HEK293 (cell line): ENCODE measurements around the gene A4GALT.

Source experiments
- CTCF ChIA-PET: fragments of 350-600 bp; formaldehyde crosslinking; extraction: SDS; loops from one replicate; lab custom pipeline; 2021; ENCODE audit warnings: antibody characterized with exemption; lab: Yijun Ruan, JAX
- POLR2A ChIA-PET: fragments of 300-600 bp; formaldehyde crosslinking; extraction: SDS; loops from one replicate; lab custom pipeline; 2020; ENCODE audit warnings: antibody characterized with exemption, inconsistent platforms; lab: Yijun Ruan, JAX
- H3K27ac ChIP-seq: fragments of 200-500 bp; sonication (Bioruptor generic); 2 replicates; pipeline ENCODE4 v1.5.1; 2014; ENCODE audit warnings: low read depth, low read length, control low read depth, inconsistent platforms; ENCODE audit errors: extremely low read depth
- H3K36me3 ChIP-seq, 2 experiments: fragments of 200-500 bp in 1 of 2; sonication (Bioruptor generic) in 1 of 2; 1 replicate in 1 of 2; 2 replicates in 1 of 2; pipeline ENCODE4 v1.5.1; 2014 to 2017; ENCODE audit warnings: inconsistent platforms in 2 of 2, low read length in 2 of 2; ENCODE audit not compliant: control insufficient read depth in 2 of 2, insufficient read depth in 1 of 2
- H3K4me1 ChIP-seq: fragments of 200-500 bp; sonication (Bioruptor generic); 2 replicates; pipeline ENCODE4 v1.5.1; 2014; ENCODE audit warnings: mild to moderate bottlenecking, low read length, inconsistent platforms; ENCODE audit not compliant: control insufficient read depth, insufficient read depth
- H3K4me3 ChIP-seq: 2 replicates; pipeline ENCODE4 v1.5.1; 2011; ENCODE audit warnings: low read depth, mild to moderate bottlenecking, control low read depth, low read length, moderate library complexity
- H3K9me3 ChIP-seq: fragments of 200-500 bp; sonication (Bioruptor generic); 2 replicates; pipeline ENCODE4 v1.5.1; 2014; ENCODE audit warnings: low read depth, low read length, inconsistent platforms; ENCODE audit not compliant: control insufficient read depth, insufficient read depth
- BCL11B ChIP-seq: fragments of 450-650 bp; formaldehyde crosslinking; IDR thresholded peaks from 2 replicates; pipeline ENCODE4 v1.5.1; 2016; ENCODE audit warnings: low read depth, missing biosample characterization, missing genetic modification characterization
- GLIS1 ChIP-seq: fragments of 450-650 bp; formaldehyde crosslinking; IDR thresholded peaks from 2 replicates; pipeline ENCODE4 v1.5.1; 2016; ENCODE audit warnings: missing biosample characterization, missing genetic modification characterization
- MYNN ChIP-seq: fragments of 450-650 bp; formaldehyde crosslinking; IDR thresholded peaks from 2 replicates; pipeline ENCODE4 v1.5.1; 2016; ENCODE audit warnings: missing biosample characterization, missing genetic modification characterization, borderline replicate concordance
- PATZ1 ChIP-seq: fragments of 450-650 bp; formaldehyde crosslinking; IDR thresholded peaks from 2 replicates; pipeline ENCODE4 v1.5.1; 2016; ENCODE audit warnings: missing biosample characterization, missing genetic modification characterization
- PBX3 ChIP-seq: sonication (generic); formaldehyde crosslinking; IDR thresholded peaks from 2 replicates; pipeline ENCODE4 v1.8.1; 2022; ENCODE audit warnings: mild to moderate bottlenecking, moderate library complexity, missing genetic modification reagents
- REPIN1 ChIP-seq: fragments of 450-650 bp; formaldehyde crosslinking; IDR thresholded peaks from 2 replicates; pipeline ENCODE4 v1.5.1; 2017; ENCODE audit warnings: missing biosample characterization, missing genetic modification characterization, low read depth
- SP3 ChIP-seq: fragments of 450-650 bp; formaldehyde crosslinking; IDR thresholded peaks from 2 replicates; pipeline ENCODE4 v1.5.1; 2016; ENCODE audit warnings: missing biosample characterization, missing genetic modification characterization
- SP7 ChIP-seq: fragments of 450-650 bp; formaldehyde crosslinking; IDR thresholded peaks from 2 replicates; pipeline ENCODE4 v1.5.1; 2016; ENCODE audit warnings: missing biosample characterization, missing genetic modification characterization
- ZBTB17 ChIP-seq: fragments of 450-650 bp; formaldehyde crosslinking; IDR thresholded peaks from 2 replicates; pipeline ENCODE4 v1.5.1; 2016; ENCODE audit warnings: missing biosample characterization, missing genetic modification characterization
- ZBTB21 ChIP-seq: fragments of 450-650 bp; formaldehyde crosslinking; IDR thresholded peaks from 2 replicates; pipeline ENCODE4 v1.5.1; 2017; ENCODE audit warnings: missing biosample characterization, missing genetic modification characterization
- ZBTB7A ChIP-seq: fragments of 450-650 bp; formaldehyde crosslinking; IDR thresholded peaks from 2 replicates; pipeline ENCODE4 v1.5.1; 2016; ENCODE audit warnings: low read depth, missing biosample characterization, missing genetic modification characterization
- ZBTB8A ChIP-seq: fragments of 450-650 bp; formaldehyde crosslinking; IDR thresholded peaks from 2 replicates; pipeline ENCODE4 v1.5.1; 2016; ENCODE audit warnings: missing biosample characterization, missing genetic modification characterization
- ZFP3 ChIP-seq: fragments of 450-650 bp; formaldehyde crosslinking; IDR thresholded peaks from 2 replicates; pipeline ENCODE4 v1.5.1; 2016; ENCODE audit warnings: low read depth, missing biosample characterization, missing genetic modification characterization
- ZNF138 ChIP-seq: fragments of 450-650 bp; formaldehyde crosslinking; IDR thresholded peaks from 2 replicates; pipeline ENCODE4 v1.5.1; 2016; ENCODE audit warnings: missing biosample characterization, missing genetic modification characterization, borderline replicate concordance
- ZNF266 ChIP-seq: fragments of 450-650 bp; formaldehyde crosslinking; IDR thresholded peaks from 2 replicates; pipeline ENCODE4 v1.5.1; 2016; ENCODE audit warnings: missing biosample characterization, missing genetic modification characterization, low read depth
- ZNF335 ChIP-seq: fragments of 450-650 bp; formaldehyde crosslinking; conservative IDR thresholded peaks from 2 replicates; pipeline ENCODE4 v1.5.1; 2016; ENCODE audit warnings: missing biosample characterization, missing genetic modification characterization
- ZNF366 ChIP-seq: fragments of 450-650 bp; formaldehyde crosslinking; conservative IDR thresholded peaks from 2 replicates; pipeline ENCODE4 v1.5.1; 2016; ENCODE audit warnings: missing biosample characterization, missing genetic modification characterization
- ZNF416 ChIP-seq: fragments of 450-650 bp; formaldehyde crosslinking; IDR thresholded peaks from 2 replicates; pipeline ENCODE4 v1.5.1; 2016; ENCODE audit warnings: missing biosample characterization, missing genetic modification characterization
- ZNF423 ChIP-seq: fragments of 450-650 bp; formaldehyde crosslinking; IDR thresholded peaks from 2 replicates; pipeline ENCODE4 v1.5.1; 2016; ENCODE audit warnings: missing biosample characterization, missing genetic modification characterization
- ZNF510 ChIP-seq: fragments of 450-650 bp; formaldehyde crosslinking; IDR thresholded peaks from 2 replicates; pipeline ENCODE4 v1.5.1; 2018; ENCODE audit warnings: mild to moderate bottlenecking, missing genetic modification characterization, missing biosample characterization; ENCODE audit not compliant: insufficient replicate concordance
- ZNF521 ChIP-seq: fragments of 450-650 bp; formaldehyde crosslinking; IDR thresholded peaks from 2 replicates; pipeline ENCODE4 v1.5.1; 2017; ENCODE audit warnings: missing biosample characterization, mild to moderate bottlenecking, missing genetic modification characterization
- ZNF596 ChIP-seq: fragments of 450-650 bp; IDR thresholded peaks from 2 replicates; pipeline ENCODE4 v1.5.0; 2018; ENCODE audit warnings: missing biosample characterization, mild to moderate bottlenecking, missing genetic modification characterization, moderate library complexity
- ZNF621 ChIP-seq: fragments of 450-650 bp; formaldehyde crosslinking; IDR thresholded peaks from 2 replicates; pipeline ENCODE4 v1.5.1; 2017; ENCODE audit warnings: missing biosample characterization, missing genetic modification characterization
- ZNF624 ChIP-seq: fragments of 450-650 bp; formaldehyde crosslinking; IDR thresholded peaks from 2 replicates; pipeline ENCODE4 v1.5.1; 2017; ENCODE audit warnings: missing biosample characterization, missing genetic modification characterization
- ZXDB ChIP-seq: fragments of 450-650 bp; formaldehyde crosslinking; IDR thresholded peaks from 2 replicates; pipeline ENCODE4 v1.5.1; 2016; ENCODE audit warnings: missing biosample characterization, missing genetic modification characterization
- TF ChIP-seq, protein P1 (sequence below): fragments of 450-650 bp; formaldehyde crosslinking; IDR thresholded peaks from 2 replicates; pipeline ENCODE4 v1.5.1; 2017; ENCODE audit warnings: missing biosample characterization, missing genetic modification characterization
- TF ChIP-seq, protein P2 (sequence below): fragments of 450-650 bp; formaldehyde crosslinking; IDR thresholded peaks from 2 replicates; pipeline ENCODE4 v1.5.1; 2017; ENCODE audit warnings: missing biosample characterization, missing genetic modification characterization

A4GALT gene

DNA sequence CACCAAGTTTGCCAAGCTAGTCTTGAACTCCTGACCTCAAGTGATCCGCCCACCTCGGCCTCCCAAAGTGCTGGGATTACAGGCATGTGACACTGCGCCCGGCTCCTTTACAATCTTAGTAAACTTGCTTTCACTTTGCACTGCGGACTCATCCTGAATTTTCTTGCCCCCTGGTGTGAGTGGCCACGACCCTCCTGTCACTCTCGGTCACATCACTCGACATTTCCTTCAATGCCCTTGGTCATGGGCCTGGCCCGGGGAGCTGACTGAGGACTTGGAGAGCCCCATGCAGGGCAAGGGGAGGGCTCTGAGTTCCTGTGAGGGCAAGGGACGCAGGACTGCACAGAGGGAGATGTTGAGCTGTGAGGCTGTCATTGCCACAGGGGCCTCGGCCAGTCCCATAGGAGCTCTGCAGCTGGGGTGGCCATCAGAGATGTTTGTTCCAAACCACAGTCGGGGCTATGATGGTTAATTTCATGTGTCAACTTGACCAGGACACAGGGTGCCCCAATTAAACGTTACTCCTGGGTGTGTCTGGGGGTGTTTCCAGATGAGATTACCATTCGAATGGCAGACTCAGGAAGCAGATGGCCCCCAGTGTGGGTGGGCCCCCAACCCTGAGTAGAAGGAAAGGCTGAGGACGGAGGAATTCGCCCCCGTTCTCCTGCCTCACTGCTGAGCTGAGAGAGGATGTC is 21.2 kb downstream of the A4GALT start:
- no peaks in the 10 kb centered on the region for H3K9me3 ChIP-seq
- ChIA-PET CTCF (interaction anchor here (0.8 kb wide), 1 partner anchor 10 kb away, joined by 3 read pairs; no protein-coding TSS in a partner anchor), POLR2A (interaction anchor here (0.6 kb wide), 1 partner anchor 889 kb away, joined by 3 read pairs; no protein-coding TSS in a partner anchor)
- H3K27ac ChIP-seq: no peak overlapping the region
- TF ChIP-seq GLIS1 (tag by site-specific recombination): peak; percentile 15; the same call in 1 of the 2 replicates
- no peak for TF ChIP-seq ZXDB (tag by site-specific recombination)
- no peak overlapping the region for H3K4me3 ChIP-seq
- H3K36me3 ChIP-seq: no peaks in the 10 kb centered on the region
- H3K4me1 ChIP-seq: no peaks in the 10 kb centered on the region

GRCh38 chr22:42697542-42698013 is 23.1 kb downstream of the A4GALT start:
- POLR2A ChIA-PET: interaction anchor here (0.6 kb wide), 1 partner anchor 876 kb away, joined by 4 read pairs; no protein-coding TSS in a partner anchor
- Histone ChIP-seq H3K36me3 (peaks cover 0 to 5% of the 10 kb centered on the region in 2 experiments; a peak in 1 of 3 replicates), H3K9me3 (no peaks in the 10 kb centered on the region), H3K4me1 (no peaks in the 10 kb centered on the region), H3K4me3 (no peak overlapping the region), H3K27ac (no peak overlapping the region)
- CTCF ChIA-PET: interaction anchor here (0.6 kb wide), 1 partner anchor 123 kb away, joined by 4 read pairs; no protein-coding TSS in a partner anchor
- TF ChIP-seq SP7 (tag by site-specific recombination): peak; percentile 55; the same call in 1 of the 2 replicates
- TF ChIP-seq, protein P1, sequence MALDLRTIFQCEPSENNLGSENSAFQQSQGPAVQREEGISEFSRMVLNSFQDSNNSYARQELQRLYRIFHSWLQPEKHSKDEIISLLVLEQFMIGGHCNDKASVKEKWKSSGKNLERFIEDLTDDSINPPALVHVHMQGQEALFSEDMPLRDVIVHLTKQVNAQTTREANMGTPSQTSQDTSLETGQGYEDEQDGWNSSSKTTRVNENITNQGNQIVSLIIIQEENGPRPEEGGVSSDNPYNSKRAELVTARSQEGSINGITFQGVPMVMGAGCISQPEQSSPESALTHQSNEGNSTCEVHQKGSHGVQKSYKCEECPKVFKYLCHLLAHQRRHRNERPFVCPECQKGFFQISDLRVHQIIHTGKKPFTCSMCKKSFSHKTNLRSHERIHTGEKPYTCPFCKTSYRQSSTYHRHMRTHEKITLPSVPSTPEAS (tag by site-specific recombination): no peak
- TF ChIP-seq REPIN1 (tag by site-specific recombination): no peak
- TF ChIP-seq ZNF416 (tag by site-specific recombination): no peak
- TF ChIP-seq BCL11B (tag by site-specific recombination): no peak
- TF ChIP-seq ZBTB8A (tag by site-specific recombination): no peak
- TF ChIP-seq PATZ1 (tag by site-specific recombination): 0 out of 2 replicates have a peak, but pooled peaks have one; percentile 17
- TF ChIP-seq ZBTB7A: no peak
- TF ChIP-seq ZNF366 (tag by site-specific recombination): peak; percentile 46
- TF ChIP-seq ZNF423 (tag by site-specific recombination): no peak
- TF ChIP-seq ZNF596 (tag by site-specific recombination): no peak
- TF ChIP-seq PBX3 (CRISPR knock-in tag): no peak
- peak; percentile 43; the same call in 1 of the 2 replicates for TF ChIP-seq ZBTB17 (tag by site-specific recombination)
- no peak for TF ChIP-seq ZNF335 (tag by site-specific recombination)
- no peak for TF ChIP-seq ZNF510 (tag by site-specific recombination)
- no peak for TF ChIP-seq ZBTB21 (tag by site-specific recombination)
- no peak for TF ChIP-seq MYNN
- TF ChIP-seq ZNF621 (tag by site-specific recombination): no peak
- no peak for TF ChIP-seq ZNF624
- TF ChIP-seq SP3 (tag by site-specific recombination): peak; percentile 24; the same call in 1 of the 2 replicates
- no peak for TF ChIP-seq ZNF266 (tag by site-specific recombination)
- TF ChIP-seq ZFP3 (tag by site-specific recombination): no peak
- TF ChIP-seq ZNF521 (tag by site-specific recombination): no peak
- TF ChIP-seq, protein P2, sequence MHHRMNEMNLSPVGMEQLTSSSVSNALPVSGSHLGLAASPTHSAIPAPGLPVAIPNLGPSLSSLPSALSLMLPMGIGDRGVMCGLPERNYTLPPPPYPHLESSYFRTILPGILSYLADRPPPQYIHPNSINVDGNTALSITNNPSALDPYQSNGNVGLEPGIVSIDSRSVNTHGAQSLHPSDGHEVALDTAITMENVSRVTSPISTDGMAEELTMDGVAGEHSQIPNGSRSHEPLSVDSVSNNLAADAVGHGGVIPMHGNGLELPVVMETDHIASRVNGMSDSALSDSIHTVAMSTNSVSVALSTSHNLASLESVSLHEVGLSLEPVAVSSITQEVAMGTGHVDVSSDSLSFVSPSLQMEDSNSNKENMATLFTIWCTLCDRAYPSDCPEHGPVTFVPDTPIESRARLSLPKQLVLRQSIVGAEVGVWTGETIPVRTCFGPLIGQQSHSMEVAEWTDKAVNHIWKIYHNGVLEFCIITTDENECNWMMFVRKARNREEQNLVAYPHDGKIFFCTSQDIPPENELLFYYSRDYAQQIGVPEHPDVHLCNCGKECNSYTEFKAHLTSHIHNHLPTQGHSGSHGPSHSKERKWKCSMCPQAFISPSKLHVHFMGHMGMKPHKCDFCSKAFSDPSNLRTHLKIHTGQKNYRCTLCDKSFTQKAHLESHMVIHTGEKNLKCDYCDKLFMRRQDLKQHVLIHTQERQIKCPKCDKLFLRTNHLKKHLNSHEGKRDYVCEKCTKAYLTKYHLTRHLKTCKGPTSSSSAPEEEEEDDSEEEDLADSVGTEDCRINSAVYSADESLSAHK (tag by site-specific recombination): no peak
- no peak for TF ChIP-seq ZNF138 (tag by site-specific recombination)
